ENCODE results near the gene EPC2. TPM values are rescaled to one million over a fixed set of nuclear protein-coding genes. Genes with fewer than 3 reads are reported as not detected.

EPC2 gene
- total and polyA plus RNA-seq, 4 donors = 7.0 to 65.3 (median 20.8) TPM

DNA sequence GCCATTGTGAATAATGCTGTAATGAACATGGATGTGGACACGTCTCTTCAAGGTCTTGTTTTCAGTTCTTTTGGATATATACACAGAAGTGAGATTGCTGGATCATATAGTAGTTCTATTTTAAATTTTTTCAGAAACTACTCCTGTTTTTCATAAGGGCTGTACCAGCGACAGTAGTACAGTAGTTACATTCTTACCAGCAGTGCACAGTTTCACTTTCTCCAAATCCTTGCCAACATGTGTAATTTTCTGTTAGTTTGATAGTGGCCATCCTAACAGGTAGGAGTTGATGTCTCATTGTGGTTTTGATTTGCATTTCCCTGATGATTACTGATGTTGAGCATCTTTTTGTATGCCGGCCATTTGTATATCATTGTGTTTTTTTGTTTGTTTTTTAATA, 81.7 kb downstream of the EPC2 start:
- DNase-seq (no peak), ATAC-seq (ENCODE audit: insufficient read depth, low FRiP score) (no peak)
- Histone ChIP-seq H3K27ac (ENCODE audit: low read depth in 1 of 2, low read length in 1 of 2) (no peak overlapping the region), H3K9me3 (ENCODE audit: control insufficient read depth in 4 of 4, insufficient read depth in 3 of 4, low read length in 3 of 4) (no peaks in the 10 kb centered on the region), H3K36me3 (ENCODE audit: control insufficient read depth in 4 of 4, insufficient read depth in 4 of 4, low read length in 4 of 4) (peaks cover 0 to 1% (median 0%) of the 10 kb centered on the region in 4 donors), H3K4me1 (ENCODE audit: control insufficient read depth in 5 of 5, insufficient read depth in 5 of 5, low read length in 5 of 5) (peaks cover 1 to 11% (median 7%) of the 10 kb centered on the region in 5 donors), H3K9ac (ENCODE audit: insufficient read depth in 1 of 2, low read length in 2 of 2) (no peak overlapping the region), H3K27me3 (ENCODE audit: control insufficient read depth in 3 of 3, insufficient read depth in 3 of 3, low read length in 2 of 3) (no peaks in the 10 kb centered on the region), H3K4me3 (no peak overlapping the region)
- TF ChIP-seq, protein P1, sequence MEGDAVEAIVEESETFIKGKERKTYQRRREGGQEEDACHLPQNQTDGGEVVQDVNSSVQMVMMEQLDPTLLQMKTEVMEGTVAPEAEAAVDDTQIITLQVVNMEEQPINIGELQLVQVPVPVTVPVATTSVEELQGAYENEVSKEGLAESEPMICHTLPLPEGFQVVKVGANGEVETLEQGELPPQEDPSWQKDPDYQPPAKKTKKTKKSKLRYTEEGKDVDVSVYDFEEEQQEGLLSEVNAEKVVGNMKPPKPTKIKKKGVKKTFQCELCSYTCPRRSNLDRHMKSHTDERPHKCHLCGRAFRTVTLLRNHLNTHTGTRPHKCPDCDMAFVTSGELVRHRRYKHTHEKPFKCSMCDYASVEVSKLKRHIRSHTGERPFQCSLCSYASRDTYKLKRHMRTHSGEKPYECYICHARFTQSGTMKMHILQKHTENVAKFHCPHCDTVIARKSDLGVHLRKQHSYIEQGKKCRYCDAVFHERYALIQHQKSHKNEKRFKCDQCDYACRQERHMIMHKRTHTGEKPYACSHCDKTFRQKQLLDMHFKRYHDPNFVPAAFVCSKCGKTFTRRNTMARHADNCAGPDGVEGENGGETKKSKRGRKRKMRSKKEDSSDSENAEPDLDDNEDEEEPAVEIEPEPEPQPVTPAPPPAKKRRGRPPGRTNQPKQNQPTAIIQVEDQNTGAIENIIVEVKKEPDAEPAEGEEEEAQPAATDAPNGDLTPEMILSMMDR (IDR thresholded peaks at IDR 0.05; ENCODE audit: control extremely low read depth, extremely low read depth) = no peak
- 84 to 89% methylated on average over 3 of the region's 3 CpGs for WGBS, 2 donors

DNA sequence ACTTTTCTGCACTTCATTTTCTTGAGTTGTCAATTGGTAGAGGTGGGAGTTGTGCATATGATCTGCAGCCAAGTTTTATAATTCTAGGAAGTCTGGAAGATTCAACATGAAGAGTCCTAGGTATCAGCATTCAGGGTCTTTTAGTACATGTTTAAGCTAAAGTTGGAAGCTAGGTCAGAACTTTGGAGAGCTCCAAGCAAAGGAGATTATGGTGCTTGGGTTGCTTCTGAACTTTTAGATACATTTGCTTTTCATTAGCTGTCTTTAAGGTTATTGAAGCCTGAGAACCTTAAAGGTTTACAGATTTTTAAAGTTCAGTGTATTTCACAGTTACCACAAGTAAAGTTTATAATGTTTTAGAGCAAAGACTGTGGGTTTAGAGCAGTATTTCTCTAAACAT, 85.5 kb downstream of the EPC2 start:
- DNase-seq (peak in 1 of 3 donors; percentile 34), ATAC-seq (ENCODE audit: insufficient read depth, low FRiP score) (no peak)
- Histone ChIP-seq H3K9me3 (ENCODE audit: control insufficient read depth in 4 of 4, insufficient read depth in 3 of 4, low read length in 3 of 4) (no peaks in the 10 kb centered on the region), H3K27me3 (ENCODE audit: control insufficient read depth in 3 of 3, insufficient read depth in 3 of 3, low read length in 2 of 3) (no peaks in the 10 kb centered on the region), H3K36me3 (ENCODE audit: control insufficient read depth in 4 of 4, insufficient read depth in 4 of 4, low read length in 4 of 4) (peaks cover 0 to 1% (median 0%) of the 10 kb centered on the region in 4 donors), H3K27ac (ENCODE audit: low read depth in 1 of 2, low read length in 1 of 2) (no peak overlapping the region), H3K9ac (ENCODE audit: insufficient read depth in 1 of 2, low read length in 2 of 2) (no peak overlapping the region), H3K4me3 (no peak overlapping the region), H3K4me1 (ENCODE audit: control insufficient read depth in 5 of 5, insufficient read depth in 5 of 5, low read length in 5 of 5) (peaks cover 0 to 9% (median 0%) of the 10 kb centered on the region in 5 donors)
- TF ChIP-seq, protein P1 (IDR thresholded peaks at IDR 0.05; ENCODE audit: control extremely low read depth, extremely low read depth) = no peak

DNA sequence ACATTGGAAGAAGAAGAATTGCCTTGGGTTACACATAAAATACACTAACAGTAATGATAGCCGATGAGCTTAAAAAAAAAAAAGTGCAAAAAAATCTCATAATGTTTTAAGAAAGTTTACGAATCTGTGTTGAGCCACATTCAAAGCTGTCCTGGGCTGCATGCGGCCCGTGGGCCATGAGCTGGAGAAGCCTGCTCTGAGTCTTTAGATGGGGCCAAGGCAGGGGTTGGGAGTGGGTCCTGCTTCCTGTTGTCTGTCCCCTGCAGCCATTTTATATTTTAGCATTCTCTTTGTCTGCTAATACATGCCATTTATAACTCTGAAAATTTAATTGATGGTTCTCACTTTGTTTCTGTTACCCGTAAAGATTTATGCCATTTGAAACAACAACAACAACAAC, 93.2 kb downstream of the EPC2 start:
- 97% methylated on average over 5 of the region's 5 CpGs for WGBS, 2 donors
- ATAC-seq (ENCODE audit: insufficient read depth, low FRiP score) = no peak
- H3K27ac ChIP-seq (ENCODE audit: low read depth in 1 of 2, low read length in 1 of 2) = no peak overlapping the region
- H3K9ac ChIP-seq (ENCODE audit: insufficient read depth in 1 of 2, low read length in 2 of 2) = no peak overlapping the region
- DNase-seq = no peak
- H3K9me3 ChIP-seq (ENCODE audit: control insufficient read depth in 4 of 4, insufficient read depth in 3 of 4, low read length in 3 of 4) = no peaks in the 10 kb centered on the region
- H3K27me3 ChIP-seq (ENCODE audit: control insufficient read depth in 3 of 3, insufficient read depth in 3 of 3, low read length in 2 of 3) = no peaks in the 10 kb centered on the region
- no peaks in the 10 kb centered on the region for H3K36me3 ChIP-seq (ENCODE audit: control insufficient read depth in 4 of 4, insufficient read depth in 4 of 4, low read length in 4 of 4)
- TF ChIP-seq, protein P1 (IDR thresholded peaks at IDR 0.05; ENCODE audit: control extremely low read depth, extremely low read depth) = no peak
- H3K4me1 ChIP-seq (ENCODE audit: control insufficient read depth in 5 of 5, insufficient read depth in 5 of 5, low read length in 5 of 5) = peaks cover 0 to 5% (median 3%) of the 10 kb centered on the region in 5 donors
- no peak overlapping the region for H3K4me3 ChIP-seq

DNA sequence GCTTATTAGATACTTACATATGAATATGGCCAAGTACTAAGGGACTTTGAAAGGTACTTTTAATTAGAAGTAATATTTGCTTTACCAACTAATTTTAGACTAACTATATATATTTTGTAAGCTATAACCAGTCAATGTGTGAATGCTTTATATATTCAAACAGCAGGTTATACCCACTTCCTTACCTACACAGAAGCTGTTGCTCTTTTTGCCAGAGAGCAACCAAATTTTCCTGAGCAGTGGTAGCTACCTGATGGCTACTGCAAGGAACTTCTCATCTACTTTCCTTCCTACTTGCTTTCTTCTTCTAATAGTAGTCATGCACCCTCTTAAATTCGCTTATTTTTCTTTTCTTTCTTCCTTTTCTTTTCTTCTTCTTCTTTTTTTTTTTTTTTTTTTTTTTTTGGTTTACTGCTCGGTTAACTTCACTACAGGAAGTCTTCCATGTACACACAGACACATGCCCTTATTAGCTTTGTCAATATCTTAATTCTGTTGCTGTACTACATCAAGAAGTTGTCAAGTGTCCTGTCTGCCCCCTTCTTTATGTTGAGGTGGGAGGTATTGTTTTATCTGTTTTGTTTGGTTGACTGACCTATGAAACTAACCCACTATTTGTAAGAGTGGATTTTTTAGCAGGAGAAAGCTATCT, 95.0 kb downstream of the EPC2 start:
- no peak overlapping the region for H3K4me3 ChIP-seq
- no peak overlapping the region for H3K27ac ChIP-seq (ENCODE audit: low read depth in 1 of 2, low read length in 1 of 2)
- ATAC-seq (ENCODE audit: insufficient read depth, low FRiP score) (no peak), DNase-seq (no peak)
- H3K9ac ChIP-seq (ENCODE audit: insufficient read depth in 1 of 2, low read length in 2 of 2) = no peak overlapping the region
- TF ChIP-seq, protein P1 (IDR thresholded peaks at IDR 0.05; ENCODE audit: control extremely low read depth, extremely low read depth) = no peak
- WGBS, 2 donors = 45 to 51% methylated on average over 2 of the region's 2 CpGs
- no peaks in the 10 kb centered on the region for H3K36me3 ChIP-seq (ENCODE audit: control insufficient read depth in 4 of 4, insufficient read depth in 4 of 4, low read length in 4 of 4)
- H3K27me3 ChIP-seq (ENCODE audit: control insufficient read depth in 3 of 3, insufficient read depth in 3 of 3, low read length in 2 of 3) = no peaks in the 10 kb centered on the region
- peaks cover 0 to 7% (median 3%) of the 10 kb centered on the region in 5 donors for H3K4me1 ChIP-seq (ENCODE audit: control insufficient read depth in 5 of 5, insufficient read depth in 5 of 5, low read length in 5 of 5)
- no peaks in the 10 kb centered on the region for H3K9me3 ChIP-seq (ENCODE audit: control insufficient read depth in 4 of 4, insufficient read depth in 3 of 4, low read length in 3 of 4)

All from lung (tissue), 12 donors.